Ishikawa (cell line): Measurements from ENCODE around the gene CPA5.

Experiments
- CREB1 ChIP-seq: IDR thresholded peaks from 2 replicates; pipeline ENCODE4 v1.6.1; 2012; ENCODE audit warnings: low read depth
- EP300 ChIP-seq: IDR thresholded peaks from 2 replicates; pipeline ENCODE4 v1.6.1; 2012; ENCODE audit warnings: borderline replicate concordance
- RAD21 ChIP-seq: IDR thresholded peaks from 2 replicates; pipeline ENCODE4 v1.6.1; 2012; ENCODE audit warnings: low read depth
- TCF12 ChIP-seq: IDR thresholded peaks from 2 replicates; pipeline ENCODE4 v1.6.1; 2012; ENCODE audit warnings: low read depth
- TF ChIP-seq, protein P1 (sequence below): IDR thresholded peaks from 2 replicates; pipeline ENCODE4 v1.6.1; 2012

GRCh38 chr7:130324306-130324943 is 20.2 kb upstream of the CPA5 start:
- TF ChIP-seq EP300 (no peak), TCF12 (no peak), RAD21 (no peak), CREB1 (no peak)
- TF ChIP-seq, protein P1, sequence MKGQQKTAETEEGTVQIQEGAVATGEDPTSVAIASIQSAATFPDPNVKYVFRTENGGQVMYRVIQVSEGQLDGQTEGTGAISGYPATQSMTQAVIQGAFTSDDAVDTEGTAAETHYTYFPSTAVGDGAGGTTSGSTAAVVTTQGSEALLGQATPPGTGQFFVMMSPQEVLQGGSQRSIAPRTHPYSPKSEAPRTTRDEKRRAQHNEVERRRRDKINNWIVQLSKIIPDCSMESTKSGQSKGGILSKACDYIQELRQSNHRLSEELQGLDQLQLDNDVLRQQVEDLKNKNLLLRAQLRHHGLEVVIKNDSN: no peak
